ENCODE measurements around the gene PDE4D. TPM values are rescaled to one million over a fixed set of nuclear protein-coding genes. Genes with fewer than 3 reads are reported as not detected.

The PDE4D gene
- total and polyA plus RNA-seq, 10 of the 15 experiments (the other 5 are each of a cell fraction or from before 2014, with no cell fraction given): 0.87 to 4.1 (median 2.2) TPM

- no peaks in the 10 kb centered on the region for H3K79me2 ChIP-seq (ENCODE audit: control insufficient read depth, insufficient read depth, low read length)
- no peak overlapping the region for H3K9ac ChIP-seq (ENCODE audit: control insufficient read depth, insufficient read depth, low read length)
- H3K27me3 ChIP-seq (replicated peaks in 1 of 2; ENCODE audit: control insufficient read depth in 2 of 2, insufficient read depth in 2 of 2, low read length in 1 of 2): no peaks in the 10 kb centered on the region; a peak in 1 of 4 replicates
- no peak overlapping the region for H3K4me2 ChIP-seq (ENCODE audit: control insufficient read depth, insufficient read depth)
- FAIRE-seq (no peak), ATAC-seq (no peak), DNase-seq (ENCODE audit: low read depth, low spot score) (no peak)
- no peak overlapping the region for H3K27ac ChIP-seq (ENCODE audit: control insufficient read depth, insufficient read depth)
- ChIA-PET POLR2A (no interaction called here), RAD21 (ENCODE audit: unreplicated experiment) (no interaction called here), CTCF (no interaction called here), SMC1A (ENCODE audit: uncharacterized antibody, unreplicated experiment) (interaction anchor here (1.2 kb wide), 1 partner anchor 15 kb away, joined by 3 read pairs; no protein-coding TSS in a partner anchor)
- H3K36me3 ChIP-seq (ENCODE audit: control insufficient read depth in 2 of 2, insufficient read depth in 2 of 2, low read length in 1 of 2): no peaks in the 10 kb centered on the region
- H2AFZ ChIP-seq (ENCODE audit: control insufficient read depth, low read depth, low read length): no peak overlapping the region
- no peak for TF ChIP-seq NBN (IDR thresholded peaks at IDR 0.05)
- TF ChIP-seq ATF7 (IDR thresholded peaks at IDR 0.05; ENCODE audit: low read depth): no peak
- TF ChIP-seq CREM (IDR thresholded peaks at IDR 0.05; ENCODE audit: low read depth): no peak
- TF ChIP-seq JUND (IDR thresholded peaks at IDR 0.05; ENCODE audit: low read depth, low read length): no peak
- TF ChIP-seq NFXL1 (IDR thresholded peaks at IDR 0.05; ENCODE audit: borderline replicate concordance): no peak
- no peak for TF ChIP-seq POU2F2 (IDR thresholded peaks at IDR 0.05; ENCODE audit: borderline replicate concordance, low read depth, low read length)
- TF ChIP-seq CBX3 (IDR thresholded peaks at IDR 0.05; ENCODE audit: borderline replicate concordance, low read depth): no peak
- no peak for TF ChIP-seq PAX5 (IDR thresholded peaks at IDR 0.05; ENCODE audit: borderline replicate concordance, low read depth, low read length)
- 33% methylated on average over 1 of the region's 1 CpG for WGBS (ENCODE audit: insufficient coverage, insufficient replicate concordance, low lambda C conversion rate, missing lambda C conversion rate)
- H3K4me3 ChIP-seq: no peak overlapping the region
- H3K4me1 ChIP-seq (ENCODE audit: control insufficient read depth, insufficient read depth, low read length): no peaks in the 10 kb centered on the region
- BruUV-seq (replicated peaks): no TSS peak
- H4K20me1 ChIP-seq (ENCODE audit: control insufficient read depth, insufficient read depth): no peaks in the 10 kb centered on the region
- no peaks in the 10 kb centered on the region for H3K9me3 ChIP-seq (replicated peaks; ENCODE audit: control insufficient read depth, insufficient read depth, low read length)
- in situ Hi-C loops (cut with MboI) (no loop called here), intact Hi-C loops (cut with micrococcal nuclease; ENCODE audit: unreplicated experiment) (no loop called here)
Observed at GRCh38 chr5:59206132-59206581, 687.4 kb downstream of the PDE4D start.

- no peaks in the 10 kb centered on the region for H3K27me3 ChIP-seq (replicated peaks in 1 of 2; ENCODE audit: control insufficient read depth in 2 of 2, insufficient read depth in 2 of 2, low read length in 1 of 2)
- no peak overlapping the region for H3K4me3 ChIP-seq
- no peak overlapping the region for H3K9ac ChIP-seq (ENCODE audit: control insufficient read depth, insufficient read depth, low read length)
- FAIRE-seq: no peak
- no peak overlapping the region for H3K27ac ChIP-seq (ENCODE audit: control insufficient read depth, insufficient read depth)
- no peaks in the 10 kb centered on the region for H3K36me3 ChIP-seq (ENCODE audit: control insufficient read depth in 2 of 2, insufficient read depth in 2 of 2, low read length in 1 of 2)
- in situ Hi-C loops (cut with MboI) (no loop called here), intact Hi-C loops (cut with micrococcal nuclease; ENCODE audit: unreplicated experiment) (no loop called here)
- ATAC-seq: no peak
- DNase-seq (ENCODE audit: low read depth, low spot score): no peak
- no peaks in the 10 kb centered on the region for H3K79me2 ChIP-seq (ENCODE audit: control insufficient read depth, insufficient read depth, low read length)
- no peaks in the 10 kb centered on the region for H4K20me1 ChIP-seq (ENCODE audit: control insufficient read depth, insufficient read depth)
- no peak overlapping the region for H3K4me2 ChIP-seq (ENCODE audit: control insufficient read depth, insufficient read depth)
- SMC1A ChIA-PET (ENCODE audit: uncharacterized antibody, unreplicated experiment): no interaction called here
- no peaks in the 10 kb centered on the region for H3K4me1 ChIP-seq (ENCODE audit: control insufficient read depth, insufficient read depth, low read length)
- H2AFZ ChIP-seq (ENCODE audit: control insufficient read depth, low read depth, low read length): no peak overlapping the region
- no TSS peak for BruUV-seq (replicated peaks)
- CTCF ChIA-PET: interaction anchor here (1.1 kb wide), 1 partner anchor 8 kb away, joined by 3 read pairs; no protein-coding TSS in a partner anchor
- no peaks in the 10 kb centered on the region for H3K9me3 ChIP-seq (replicated peaks; ENCODE audit: control insufficient read depth, insufficient read depth, low read length)
- POLR2A ChIA-PET: no interaction called here
- RAD21 ChIA-PET (ENCODE audit: unreplicated experiment): no interaction called here
- WGBS (ENCODE audit: insufficient coverage, insufficient replicate concordance, low lambda C conversion rate, missing lambda C conversion rate): 12% methylated on average over 5 of the region's 5 CpGs
- TF ChIP-seq PAX5 (IDR thresholded peaks at IDR 0.05; ENCODE audit: borderline replicate concordance, low read depth, low read length) (no peak), SMAD5 (IDR thresholded peaks at IDR 0.05; ENCODE audit: low read depth) (no peak), CHD4 (IDR thresholded peaks at IDR 0.05) (no peak), NFYB (IDR thresholded peaks at IDR 0.05; ENCODE audit: insufficient read depth, low read depth, low read length) (no peak), FOXK2 (IDR thresholded peaks at IDR 0.05) (no peak), NFIC (IDR thresholded peaks at IDR 0.05; ENCODE audit: low read depth, low read length) (no peak), CREM (IDR thresholded peaks at IDR 0.05; ENCODE audit: low read depth) (no peak), RCOR1 (conservative IDR thresholded peaks at IDR 0.05; ENCODE audit: low read depth, low read length) (no peak), CEBPB (IDR thresholded peaks at IDR 0.05; ENCODE audit: borderline replicate concordance in 1 of 2, low read depth in 2 of 2, low read length in 2 of 2) (no peak), ATF3 (IDR thresholded peaks at IDR 0.05; ENCODE audit: borderline replicate concordance, extremely low read depth, low read depth, low read length) (no peak), PBX3 (IDR thresholded peaks at IDR 0.05; ENCODE audit: insufficient replicate concordance, low read depth, low read length) (no peak)
Observed at GRCh38 chr5:59204114-59204897, 689.2 kb downstream of the PDE4D start.

Data from GM12878 (cell line).